Panc1 (cell line): ENCODE measurements around the gene ADO. TPM values are rescaled to one million over a fixed set of nuclear protein-coding genes. Genes with fewer than 3 reads are reported as not detected.

Experiments
- ATAC-seq: fragments of 200-7000 bp; cut with Tn5 transposase; 2 replicates; pipeline ENCODE4 v1.9.1; 2020; ENCODE audit warnings: mild to moderate bottlenecking, moderate library complexity
- BruUV-seq: library from RNA; stranded (reverse); fragments of 400-500 nt; replicated peaks from 2 replicates; lab custom pipeline; 2021; lab: Mats Ljungman, UMichigan
- CTCF ChIA-PET: fragments of 300-600 bp; sonication (Branson Sonifier 250); formaldehyde crosslinking; loops from one replicate; lab custom pipeline; 2022; ENCODE audit warnings: antibody characterized with exemption; lab: Charles Lee
- POLR2A ChIA-PET: fragments of 300-600 bp; sonication (Branson Sonifier 250); formaldehyde crosslinking; loops from one replicate; lab custom pipeline; 2022; ENCODE audit warnings: antibody characterized with exemption; lab: Charles Lee
- DNase-seq: peaks from one replicate; pipeline ENCODE4 v3.0.0-alpha.2; 2010; ENCODE audit warnings: low read depth, low spot score
- H3K27ac ChIP-seq: 2 replicates; pipeline ENCODE4 v1.5.1; 2011; ENCODE audit warnings: mild to moderate bottlenecking, low read length, inconsistent platforms
- H3K27me3 ChIP-seq: fragments of 200-500 bp; sonication (Bioruptor generic); 2 replicates; pipeline ENCODE4 v1.6.0; 2014; ENCODE audit warnings: low read length, inconsistent platforms; ENCODE audit not compliant: control insufficient read depth, insufficient read depth
- H3K36me3 ChIP-seq: fragments of 200-500 bp; sonication (Bioruptor generic); 2 replicates; pipeline ENCODE4 v1.5.1; 2014; ENCODE audit warnings: inconsistent platforms, mild to moderate bottlenecking, low read length, moderate library complexity; ENCODE audit not compliant: control insufficient read depth, insufficient read depth
- H3K4me1 ChIP-seq: 2 replicates; pipeline ENCODE4 v1.5.1; 2011; ENCODE audit warnings: inconsistent platforms, mild to moderate bottlenecking, low read length, moderate library complexity; ENCODE audit not compliant: control insufficient read depth, insufficient read depth
- H3K4me3 ChIP-seq, 2 experiments: 2 replicates each; pipeline ENCODE4 v1.5.1; 2011 to 2012; ENCODE audit warnings: low read depth in 2 of 2, low read length in 2 of 2, mild to moderate bottlenecking in 2 of 2, inconsistent platforms in 1 of 2, moderate library complexity in 1 of 2
- H3K9me3 ChIP-seq: fragments of 200-500 bp; sonication (Bioruptor generic); 2 replicates; pipeline ENCODE4 v1.5.1; 2014; ENCODE audit warnings: low read depth, mild to moderate bottlenecking, inconsistent platforms, low read length, moderate library complexity; ENCODE audit not compliant: control insufficient read depth, insufficient read depth
- CTCF ChIP-seq: fragments of 450-650 bp; IDR thresholded peaks from 2 replicates; pipeline ENCODE4 v1.5.1; 2017; ENCODE audit warnings: mild to moderate bottlenecking
- POLR2AphosphoS5 ChIP-seq: IDR thresholded peaks from 2 replicates; pipeline ENCODE4 v1.6.1; 2012; ENCODE audit warnings: mild to moderate bottlenecking, low read depth, low read length, moderate library complexity
- REST ChIP-seq, 2 experiments: IDR thresholded peaks; 2 replicates each; pipeline ENCODE4 v1.6.1; 2011 to 2012; ENCODE audit warnings: low read depth in 2 of 2, control low read depth in 1 of 2, low read length in 1 of 2, mild to moderate bottlenecking in 1 of 2, moderate library complexity in 1 of 2; ENCODE audit not compliant: insufficient read depth in 1 of 2
- SIN3A ChIP-seq: IDR thresholded peaks from 2 replicates; pipeline ENCODE4 v1.6.1; 2012; ENCODE audit warnings: low read depth, mild to moderate bottlenecking, low read length, moderate library complexity, borderline replicate concordance; ENCODE audit not compliant: insufficient read depth
- TCF7L2 ChIP-seq: IDR thresholded peaks from 2 replicates; pipeline ENCODE4 v1.6.1; 2011; ENCODE audit warnings: mild to moderate bottlenecking, low read depth, low read length, inconsistent platforms
- in situ Hi-C: cut with HindIII; loops from 2 replicates; pipeline ENCODE4 v1.10.0; 2016; ENCODE audit warnings: low sequenced_read_pairs, low pct_unique_long_range_greater_than_20kb
- intact Hi-C: fragments of 100-400 bp; cut with micrococcal nuclease; formaldehyde crosslinking; loops from one replicate; pipeline ENCODE4 v1.10.0; 2022; ENCODE audit not compliant: unreplicated experiment
- total RNA-seq: library from RNA; stranded (reverse); gene quantifications from one replicate; pipeline ENCODE4 v1.2.1, GENCODE V29; 2021; ENCODE audit not compliant: unreplicated experiment

ADO gene
- total RNA-seq, 1 experiment from 2014 or later = 24.9 TPM

GRCh38 chr10:62796896-62797295, 7.6 kb upstream of the ADO start:
- in situ Hi-C loops = no loop called here
- TF ChIP-seq CTCF = no peak
- no peak for TF ChIP-seq REST (IDR thresholded peaks at IDR 0.05; ENCODE audit: insufficient read depth in 1 of 2, low read depth in 2 of 2, low read length in 1 of 2)
- TF ChIP-seq TCF7L2 = no peak
- TF ChIP-seq SIN3A = no peak
- no peak for TF ChIP-seq POLR2AphosphoS5
- no peak for DNase-seq
- no peak overlapping the region for H3K4me3 ChIP-seq
- BruUV-seq = no TSS peak
- ChIA-PET POLR2A (no interaction called here), CTCF (no interaction called here)
- no peak overlapping the region for H3K27ac ChIP-seq
- no peaks in the 10 kb centered on the region for H3K9me3 ChIP-seq
- intact Hi-C loops = no loop called here
- H3K36me3 ChIP-seq = no peaks in the 10 kb centered on the region
- H3K27me3 ChIP-seq = peaks cover 44% of the 10 kb centered on the region
- ATAC-seq = no peak
- no peaks in the 10 kb centered on the region for H3K4me1 ChIP-seq

GRCh38 chr10:62801871-62802270, 2.6 kb upstream of the ADO start:
- intact Hi-C loops (no loop called here), in situ Hi-C loops (no loop called here)
- ChIA-PET POLR2A (no interaction called here), CTCF (no interaction called here)
- no peak for ATAC-seq
- Histone ChIP-seq H3K4me3 (no peak overlapping the region), H3K27me3 (peaks cover 28% of the 10 kb centered on the region), H3K27ac (no peak overlapping the region), H3K36me3 (no peaks in the 10 kb centered on the region), H3K4me1 (peaks cover 8% of the 10 kb centered on the region), H3K9me3 (peaks cover 5% of the 10 kb centered on the region; the same call in 1 of the 2 replicates)
- no peak for DNase-seq
- no peak for TF ChIP-seq REST (IDR thresholded peaks at IDR 0.05; ENCODE audit: insufficient read depth in 1 of 2, low read depth in 2 of 2, low read length in 1 of 2)
- TF ChIP-seq TCF7L2 = no peak
- TF ChIP-seq CTCF = no peak
- no TSS peak for BruUV-seq
